Measurements from ENCODE around the gene CELF1. TPM values are rescaled to one million over a fixed set of nuclear protein-coding genes. Genes with fewer than 3 reads are reported as not detected.

The CELF1 gene
- total RNA-seq, 4 donors from 2014 or later, result 82.2 to 146 (median 106) TPM

GRCh38 chr11:47488111-47488510, 64.8 kb downstream of the CELF1 start:
- H3K4me3 ChIP-seq, result no peak overlapping the region
- no peak for ATAC-seq
- peaks cover 5 to 54% of the 10 kb centered on the region in 2 donors for H3K36me3 ChIP-seq

GRCh38 chr11:47487421-47487820, 65.5 kb downstream of the CELF1 start:
- H3K9me3 ChIP-seq, result no peaks in the 10 kb centered on the region
- no peak for TF ChIP-seq POLR2AphosphoS5 (IDR thresholded peaks at IDR 0.05)
- H3K36me3 ChIP-seq, result peaks cover 8 to 61% of the 10 kb centered on the region in 2 donors
- H3K27me3 ChIP-seq, result no peaks in the 10 kb centered on the region
- no peak for ATAC-seq
- no peak overlapping the region for H3K27ac ChIP-seq
- no peak overlapping the region for H3K4me3 ChIP-seq
- peaks cover 0 to 26% (median 6%) of the 10 kb centered on the region in 3 donors for H3K4me1 ChIP-seq
- 59 to 75% methylated on average over 2 of the region's 2 CpGs for WGBS, 2 donors (ENCODE audit: low coverage in 1 of 2)

More at GRCh38 chr11:47488111-47488510, 64.8 kb downstream of the CELF1 start:
- no peaks in the 10 kb centered on the region for H3K9me3 ChIP-seq
- TF ChIP-seq CTCF (IDR thresholded peaks at IDR 0.05), result no peak
- no peak for TF ChIP-seq EP300 (IDR thresholded peaks at IDR 0.05)
- H3K27me3 ChIP-seq, result no peaks in the 10 kb centered on the region
- H3K27ac ChIP-seq, result peak overlapping the region in 1 of 4 donors; percentile 16
- peaks cover 0 to 26% (median 6%) of the 10 kb centered on the region in 3 donors for H3K4me1 ChIP-seq
- 65 to 77% methylated on average over 3 of the region's 3 CpGs for WGBS, 2 donors (ENCODE audit: low coverage in 1 of 2)

- no peak for TF ChIP-seq POLR2AphosphoS5 (IDR thresholded peaks at IDR 0.05)
- no peak for TF ChIP-seq EP300 (IDR thresholded peaks at IDR 0.05)
- no peak for TF ChIP-seq CTCF (IDR thresholded peaks at IDR 0.05)
- ATAC-seq, result no peak
- Histone ChIP-seq H3K9me3 (no peaks in the 10 kb centered on the region), H3K27ac (no peak overlapping the region), H3K4me1 (peaks cover 0 to 26% (median 6%) of the 10 kb centered on the region in 3 donors), H3K36me3 (peaks cover 11 to 83% of the 10 kb centered on the region in 2 donors), H3K4me3 (no peak overlapping the region), H3K27me3 (no peaks in the 10 kb centered on the region)
- 89 to 100% methylated on average over 3 to 7 of the region's 7 CpGs for WGBS, 2 donors (ENCODE audit: low coverage in 1 of 2)
Observed at GRCh38 chr11:47485107-47485506, 67.8 kb downstream of the CELF1 start.

- H3K27ac ChIP-seq, result no peak overlapping the region
- TF ChIP-seq POLR2AphosphoS5 (IDR thresholded peaks at IDR 0.05) (no peak), EP300 (IDR thresholded peaks at IDR 0.05) (no peak), POLR2A (IDR thresholded peaks at IDR 0.05) (no peak), CTCF (IDR thresholded peaks at IDR 0.05) (no peak)
- no peak for ATAC-seq
- WGBS, 2 donors (ENCODE audit: low coverage in 1 of 2), result 88% methylated on average over 1 of the region's 1 CpG; no CpG with 5 or more reads in 1 of the 2 donors
- H3K4me3 ChIP-seq, result no peak overlapping the region
- H3K4me1 ChIP-seq, result peaks cover 0 to 20% (median 3%) of the 10 kb centered on the region in 3 donors
- H3K9me3 ChIP-seq, result no peaks in the 10 kb centered on the region
- no peaks in the 10 kb centered on the region for H3K27me3 ChIP-seq
- peaks cover 11 to 96% of the 10 kb centered on the region in 2 donors for H3K36me3 ChIP-seq
Observed at GRCh38 chr11:47483457-47483856, 69.5 kb downstream of the CELF1 start.

GRCh38 chr11:47480762-47481161, 72.2 kb downstream of the CELF1 start:
- peaks cover 0 to 15% (median 3%) of the 10 kb centered on the region in 3 donors for H3K4me1 ChIP-seq
- WGBS, 2 donors (ENCODE audit: low coverage in 1 of 2), result 91 to 92% methylated on average over 3 to 5 of the region's 6 CpGs
- peaks cover 11 to 99% of the 10 kb centered on the region in 2 donors for H3K36me3 ChIP-seq
- no peaks in the 10 kb centered on the region for H3K9me3 ChIP-seq
- no peak for ATAC-seq
- H3K27me3 ChIP-seq, result no peaks in the 10 kb centered on the region
- no peak overlapping the region for H3K27ac ChIP-seq
- no peak overlapping the region for H3K4me3 ChIP-seq
- TF ChIP-seq EP300 (IDR thresholded peaks at IDR 0.05) (no peak), POLR2AphosphoS5 (IDR thresholded peaks at IDR 0.05) (no peak), CTCF (IDR thresholded peaks at IDR 0.05) (no peak), POLR2A (IDR thresholded peaks at IDR 0.05) (no peak)

Data from gastroesophageal sphincter (tissue), 4 donors.